ENCODE results near the gene HDAC6.

- TF ChIP-seq CTCF (tag by site-specific recombination; IDR thresholded peaks at IDR 0.05), result no peak
- no peak for TF ChIP-seq ZNF561 (tag by site-specific recombination; IDR thresholded peaks at IDR 0.05; ENCODE audit: borderline replicate concordance)
- no peak for TF ChIP-seq REST (tag by site-specific recombination; IDR thresholded peaks at IDR 0.05)
- TF ChIP-seq PRDM2 (tag by site-specific recombination; IDR thresholded peaks at IDR 0.05; ENCODE audit: borderline replicate concordance), result no peak
- no peak for TF ChIP-seq ZNF140 (tag by site-specific recombination; IDR thresholded peaks at IDR 0.05)
- TF ChIP-seq SETDB1 (IDR thresholded peaks at IDR 0.05; ENCODE audit: insufficient read length, low read length), result no peak
- TF ChIP-seq ZNF184 (tag by site-specific recombination; IDR thresholded peaks at IDR 0.05), result no peak
- TF ChIP-seq MZF1 (tag by site-specific recombination; IDR thresholded peaks at IDR 0.05; ENCODE audit: borderline replicate concordance), result no peak
- no peak for TF ChIP-seq ZNF23 (tag by site-specific recombination; IDR thresholded peaks at IDR 0.05; ENCODE audit: borderline replicate concordance)
- TF ChIP-seq KLF16 (tag by site-specific recombination; IDR thresholded peaks at IDR 0.05), result no peak
- no peak for TF ChIP-seq ZNF629 (tag by site-specific recombination; IDR thresholded peaks at IDR 0.05)
Observed at GRCh38 chrX:48776818-48777439, 24.9 kb upstream of the HDAC6 start.

All from HEK293 (cell line).